Smooth muscle cell of the brain vasculature (primary cell): ENCODE data around the gene SRRM4.
"Not testable (repeated sequence)": the region's sequence is repeated elsewhere in the genome, so short reads cannot be mapped to it uniquely, and the experiment has no call there.

Experiments
- DNase-seq: peaks from one replicate; pipeline ENCODE4 v3.0.0-alpha.2; 2012; ENCODE audit warnings: low read depth, low spot score

SRRM4 gene

DNA sequence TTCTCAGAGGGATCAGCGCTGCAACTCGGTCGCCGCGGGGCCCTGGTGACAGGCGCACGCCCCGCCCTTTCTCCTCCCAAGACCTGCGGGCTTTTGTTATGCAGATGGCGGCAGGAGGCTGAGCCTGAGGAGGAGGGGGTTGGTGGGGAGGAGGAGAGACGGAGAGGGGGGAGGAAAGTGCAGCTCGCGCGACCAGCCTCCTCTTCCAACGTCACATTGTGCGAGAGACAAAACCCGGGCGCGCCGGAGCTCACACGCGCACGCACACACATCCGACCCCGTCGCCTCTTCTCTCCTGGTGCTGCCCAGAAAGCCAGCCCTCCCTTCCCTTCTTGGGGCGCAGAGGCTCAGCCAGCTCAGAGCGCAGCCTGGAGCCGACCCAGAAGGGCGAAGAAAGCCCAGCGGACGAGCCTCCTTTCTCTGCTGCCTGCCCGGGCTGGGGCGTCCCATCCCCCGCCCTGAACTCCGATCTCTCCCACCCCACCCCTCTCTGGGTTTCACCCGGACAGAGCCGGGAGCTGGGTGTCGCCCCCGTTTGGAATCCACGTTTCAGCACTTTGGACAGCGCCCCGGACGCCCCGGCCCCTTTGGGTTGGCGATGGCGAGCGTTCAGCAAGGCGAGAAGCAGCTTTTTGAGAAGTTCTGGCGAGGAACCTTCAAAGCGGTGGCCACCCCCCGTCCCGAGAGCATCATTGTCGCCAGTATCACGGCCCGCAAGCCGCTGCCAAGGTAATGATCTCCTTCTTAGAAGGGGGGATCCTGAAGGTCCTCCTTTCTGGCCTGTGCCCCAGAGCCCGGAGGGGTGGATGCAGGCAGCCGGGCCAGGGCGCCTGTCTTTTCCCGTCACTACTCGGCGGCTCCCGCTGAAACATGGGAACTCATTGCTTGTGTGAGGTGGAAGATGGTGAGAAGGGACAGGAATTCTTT is at the start of gene SRRM4:
Gene SRRM4 (plus strand): TSS at position 257 of the 927 bp plus-strand sequence. CDS start 342 bp downstream, at position 599.
- no peak for DNase-seq

DNA sequence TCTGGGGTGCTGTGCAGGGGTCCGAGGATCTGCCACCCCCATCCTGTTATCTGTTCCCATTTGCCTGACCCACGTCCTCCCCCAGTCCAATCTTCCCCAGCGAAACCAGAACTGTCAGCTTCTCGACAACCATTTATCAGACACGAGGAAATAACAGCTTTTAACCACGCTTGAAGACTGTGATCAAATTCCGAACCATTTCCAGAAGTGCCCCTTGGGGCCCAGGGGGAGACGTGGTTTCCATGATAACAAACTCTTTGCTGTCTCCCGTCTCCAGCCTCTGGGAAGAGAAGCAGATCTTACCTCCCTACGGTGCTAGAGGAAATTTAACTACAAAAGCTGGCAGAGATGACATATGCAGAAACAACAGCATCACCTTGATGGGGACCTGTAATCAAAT is 35.1 kb upstream of the SRRM4 start:
- no peak for DNase-seq

- no peak for DNase-seq
These were observed 22.8 kb upstream of the SRRM4 start for GRCh38 chr12:118958520-118958919.

GRCh38 chr12:118959348-118959747 is 22.0 kb upstream of the SRRM4 start:
- no peak for DNase-seq

- no peak for DNase-seq
These were observed 21.3 kb upstream of the SRRM4 start for GRCh38 chr12:118959985-118960560.

DNA sequence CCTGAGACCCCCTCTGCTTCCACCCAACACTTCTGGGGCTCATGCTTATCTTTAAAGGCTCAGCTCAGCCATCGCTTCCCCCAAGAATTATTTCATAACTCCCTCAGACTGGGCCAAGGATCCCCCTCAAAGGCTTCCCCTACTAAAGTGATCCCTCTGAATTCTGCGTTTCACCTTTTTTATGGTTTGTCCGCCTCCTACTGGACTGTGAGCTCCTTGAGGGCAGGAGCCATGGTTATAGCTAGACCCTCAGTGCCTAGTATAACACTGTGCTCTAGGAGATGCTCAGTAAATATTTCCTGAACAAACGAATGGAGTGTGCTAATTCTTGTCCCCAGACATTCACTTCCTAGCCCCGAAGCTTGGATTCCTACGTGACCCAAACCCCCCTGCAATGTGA is 20.5 kb upstream of the SRRM4 start:
- no peak for DNase-seq

DNA sequence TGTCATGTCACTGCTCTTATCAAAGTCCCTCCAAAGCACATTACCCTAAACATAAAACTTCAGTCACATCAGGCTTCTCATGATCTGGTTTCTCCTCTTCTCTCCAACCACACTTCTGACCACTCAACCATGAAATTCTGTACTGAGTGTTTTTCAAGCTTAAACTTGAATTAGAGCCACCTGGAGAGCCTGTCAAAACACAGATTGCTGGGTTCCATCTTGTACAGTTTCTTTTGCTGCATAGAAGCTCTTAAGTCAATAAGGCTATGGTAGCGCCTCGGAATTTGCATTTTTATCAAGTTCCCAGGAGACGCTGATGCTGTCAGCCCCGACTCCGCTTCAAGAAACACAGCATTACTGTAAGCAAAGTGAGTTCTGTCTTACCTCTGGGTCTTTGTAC is 16.4 kb upstream of the SRRM4 start:
- no peak for DNase-seq

GRCh38 chr12:118970856-118971255 is 10.5 kb upstream of the SRRM4 start:
- DNase-seq: no peak

DNA sequence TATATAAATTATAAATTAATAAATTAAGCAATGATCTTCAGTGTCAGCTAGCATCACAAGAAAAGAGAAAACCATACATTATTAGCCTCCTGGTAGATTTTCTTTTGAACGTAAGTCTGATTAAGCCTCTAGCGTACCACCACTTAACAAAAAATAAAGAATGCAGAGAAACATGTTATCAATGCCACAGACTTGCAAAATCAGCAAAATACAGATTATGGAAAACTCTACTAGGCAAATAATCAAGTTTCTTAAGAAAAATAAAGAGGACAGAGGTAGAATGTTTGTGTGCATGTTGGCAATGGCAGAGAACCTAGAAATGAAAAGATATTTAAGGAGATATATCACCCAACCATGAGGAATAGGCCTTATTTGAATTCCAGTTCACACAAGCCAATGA is 8.4 kb upstream of the SRRM4 start:
- DNase-seq: no peak

GRCh38 chr12:118979763-118980406 is 1.5 kb upstream of the SRRM4 start:
- no peak for DNase-seq

DNA sequence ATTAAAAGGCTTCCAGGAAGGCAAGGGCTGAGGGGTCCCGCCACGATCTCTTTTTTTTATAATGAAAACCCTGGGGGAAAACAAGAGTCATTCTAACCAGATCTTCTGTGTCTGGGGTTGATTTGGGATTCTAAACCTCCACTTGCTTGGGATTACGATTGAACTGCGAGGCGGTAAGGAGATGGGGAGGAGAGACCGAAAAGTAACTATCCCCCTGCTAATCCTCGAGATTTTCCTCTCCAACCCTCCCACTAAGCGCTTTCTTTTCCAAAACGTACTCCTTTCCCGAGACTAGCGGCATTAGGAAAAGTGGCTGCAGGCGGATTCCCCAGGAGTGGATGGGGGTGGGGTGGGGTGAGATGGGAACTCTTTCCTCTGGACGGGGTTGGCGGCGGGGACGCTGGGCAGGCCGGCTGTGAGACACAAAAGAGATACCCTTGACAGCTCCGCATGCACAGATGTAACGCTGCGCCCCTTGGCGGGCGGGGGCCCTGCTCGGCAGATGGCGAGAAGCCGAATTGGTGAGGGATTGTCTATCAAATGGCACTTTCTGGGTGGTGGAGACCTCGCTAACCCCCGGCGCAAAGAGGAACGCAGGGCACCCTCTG is 830 bp upstream of the SRRM4 start:
- DNase-seq: no peak

DNA sequence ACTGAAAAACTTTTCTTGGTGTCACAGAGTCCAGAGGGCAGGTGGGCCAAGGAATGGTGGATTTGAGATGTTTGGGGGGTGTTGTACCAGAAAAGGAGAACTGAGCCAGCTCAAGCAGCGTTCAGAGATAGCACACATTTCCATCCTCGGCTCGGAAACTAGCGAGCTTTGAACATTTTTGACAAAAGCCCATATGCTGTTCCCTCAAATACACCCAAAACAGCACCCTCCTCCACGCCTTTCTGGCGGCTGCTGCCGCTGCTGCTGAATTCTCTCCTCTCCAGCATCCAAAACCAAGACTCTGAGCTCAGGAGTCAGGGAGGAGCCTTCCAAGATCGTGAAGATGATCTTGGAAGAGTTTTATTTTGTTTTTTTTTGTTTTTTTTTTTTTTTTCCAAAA is 961 bp downstream of the SRRM4 start:
- DNase-seq: no peak

DNA sequence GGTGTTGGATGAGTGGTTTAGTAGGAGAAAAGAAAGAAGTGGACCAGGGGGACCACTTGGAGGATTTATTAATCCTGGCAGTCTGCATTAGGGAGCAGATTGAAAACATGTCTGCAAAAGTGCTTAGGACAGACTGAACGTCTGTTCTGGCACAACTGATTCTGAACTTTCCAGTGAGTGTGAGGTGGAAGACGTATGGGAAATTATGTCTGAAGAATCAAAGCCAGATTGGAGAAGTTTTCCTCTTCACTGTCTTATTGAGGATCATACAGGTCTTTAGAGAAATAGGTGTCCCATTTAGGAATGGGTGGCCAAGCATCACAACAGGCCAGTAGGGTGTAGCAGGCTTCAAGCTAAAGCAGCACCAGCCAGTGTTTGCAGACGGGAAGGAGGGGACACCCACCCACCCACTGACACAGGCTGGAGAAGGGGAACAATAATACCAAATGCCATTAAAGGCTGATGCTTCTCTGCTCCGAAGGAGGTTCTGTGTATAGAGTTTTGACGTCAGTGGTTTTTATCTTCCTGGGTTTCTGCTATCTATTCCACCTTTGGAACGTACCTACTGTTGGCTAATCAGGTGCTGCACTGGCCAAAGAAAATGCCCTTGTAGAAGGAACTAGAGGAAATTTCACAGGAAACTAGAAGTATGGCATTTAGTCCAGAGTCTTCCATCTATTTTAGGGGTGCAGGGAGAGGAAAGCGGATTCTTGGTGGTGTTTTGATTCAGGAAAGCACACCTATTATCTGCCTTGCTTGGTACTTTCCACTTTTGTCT is 1.8 kb downstream of the SRRM4 start:
- DNase-seq: no peak

DNA sequence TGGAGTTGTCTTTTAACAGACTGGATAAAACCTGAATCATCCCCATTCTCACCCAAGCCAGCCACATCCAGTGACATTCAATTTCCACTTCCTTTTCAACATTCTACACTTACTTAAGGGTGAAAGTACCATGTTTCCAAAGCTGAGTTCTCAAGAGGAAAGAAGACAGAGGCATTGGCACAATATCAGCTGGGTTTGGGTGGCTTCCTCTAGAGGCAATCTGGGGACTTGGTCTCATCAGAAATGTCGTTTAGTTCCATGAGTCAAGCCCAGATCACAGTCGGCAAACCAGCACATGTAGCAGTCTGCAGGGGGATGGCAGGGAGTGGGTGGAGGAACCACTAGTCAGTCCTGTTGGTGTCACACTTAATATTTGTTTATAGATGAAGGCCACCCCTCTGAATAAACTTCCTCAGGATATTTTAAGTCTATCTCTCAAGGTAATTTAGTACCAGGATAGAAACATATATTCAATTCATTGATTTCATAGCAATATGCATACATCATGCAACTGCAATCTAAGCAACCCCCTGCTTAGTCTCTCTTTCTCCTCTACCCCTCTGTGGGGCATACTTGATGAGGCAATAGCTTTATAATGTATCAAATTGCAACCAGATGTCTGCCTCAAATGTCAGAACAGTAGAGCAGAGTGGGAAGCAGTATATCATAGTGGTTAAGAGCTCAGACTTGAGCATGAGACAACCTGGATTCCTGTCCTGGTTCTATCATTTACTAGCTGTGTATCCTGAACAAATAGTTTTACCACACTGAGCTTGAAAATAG is 3.0 kb downstream of the SRRM4 start:
- no peak for DNase-seq

DNA sequence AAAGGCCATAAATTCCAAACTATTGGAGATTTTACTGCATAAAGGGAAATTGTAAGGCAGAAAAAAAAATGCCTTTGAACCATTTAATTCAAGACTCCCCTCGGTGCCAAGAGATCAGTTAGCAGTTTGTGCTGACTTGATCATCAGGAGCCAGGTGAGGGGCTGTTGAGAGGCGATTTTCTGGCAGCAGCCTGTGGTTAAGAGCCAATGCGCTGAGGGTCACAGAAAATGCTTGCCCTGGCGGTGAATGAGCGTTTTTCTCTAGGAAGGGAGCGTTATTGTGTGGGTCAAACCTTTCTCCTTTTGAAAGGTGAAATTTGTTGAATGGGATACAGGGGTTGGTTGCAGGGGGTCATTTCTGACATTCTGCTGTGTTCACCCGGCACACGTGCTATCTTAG is 4.7 kb downstream of the SRRM4 start:
- no peak for DNase-seq

GRCh38 chr12:118999107-118999506 is 17.8 kb downstream of the SRRM4 start:
- no peak for DNase-seq

GRCh38 chr12:119005085-119005484 is 23.7 kb downstream of the SRRM4 start:
- DNase-seq: no peak

DNA sequence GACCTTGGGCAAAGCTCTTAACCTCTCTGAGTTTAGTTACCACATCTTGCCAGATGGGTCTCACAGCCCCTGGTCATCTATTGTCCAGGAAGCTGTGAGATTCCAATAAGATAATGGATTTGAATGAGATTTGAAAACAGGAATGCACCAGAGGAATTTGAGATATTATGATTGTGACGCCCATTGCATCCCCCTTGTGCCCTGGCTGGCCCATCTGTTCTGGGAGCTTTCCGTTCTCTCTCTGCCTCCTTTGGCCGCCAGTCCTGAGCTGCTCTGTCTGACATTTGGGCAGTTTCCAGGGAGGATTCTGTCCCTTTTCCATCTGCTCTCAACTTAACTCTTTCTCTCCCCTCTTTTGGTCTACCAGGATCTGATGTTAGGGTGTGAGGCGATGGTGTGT is 24.6 kb downstream of the SRRM4 start:
- no peak for DNase-seq

GRCh38 chr12:119006746-119007145 is 25.4 kb downstream of the SRRM4 start:
- no peak for DNase-seq

- DNase-seq: not testable (repeated sequence)
These were observed 26.9 kb downstream of the SRRM4 start for GRCh38 chr12:119008273-119008672.
